Neuronal stem cell (in vitro differentiated cells): Measurements from ENCODE around the gene IL36G.

ENCODE experiments used
- DNase-seq: peaks from one replicate; pipeline ENCODE4 v3.0.0-alpha.2; 2013; ENCODE audit warnings: low spot score
- H2AFZ ChIP-seq: one replicate; pipeline ENCODE4 v1.6.1; 2013; ENCODE audit warnings: mild to moderate bottlenecking, low read length, inconsistent platforms
- H2AK5ac ChIP-seq: 2 replicates; pipeline ENCODE4 v1.6.1; 2013; ENCODE audit warnings: low read depth, mild to moderate bottlenecking, inconsistent platforms, low read length, moderate library complexity, mixed read lengths
- H2BK120ac ChIP-seq: 2 replicates; pipeline ENCODE4 v1.6.1; 2013; ENCODE audit warnings: low read depth, mild to moderate bottlenecking, inconsistent platforms, low read length, moderate library complexity, mixed read lengths
- H2BK12ac ChIP-seq: one replicate; pipeline ENCODE4 v1.6.1; 2013; ENCODE audit warnings: low read length, inconsistent platforms
- H2BK15ac ChIP-seq: 2 replicates; pipeline ENCODE4 v1.6.1; 2013; ENCODE audit warnings: mild to moderate bottlenecking, low read length, inconsistent platforms, mixed read lengths
- H2BK5ac ChIP-seq: one replicate; pipeline ENCODE4 v1.6.1; 2013; ENCODE audit warnings: inconsistent platforms, mild to moderate bottlenecking, low read length, moderate library complexity
- H3K14ac ChIP-seq: one replicate; pipeline ENCODE4 v1.6.1; 2013; ENCODE audit warnings: low read length, inconsistent platforms
- H3K18ac ChIP-seq: 2 replicates; pipeline ENCODE4 v1.6.1; 2013; ENCODE audit warnings: low read length, inconsistent platforms
- H3K23ac ChIP-seq: 2 replicates; pipeline ENCODE4 v1.6.1; 2013; ENCODE audit warnings: low read depth, mild to moderate bottlenecking, mixed read lengths, low read length, inconsistent platforms; ENCODE audit not compliant: poor library complexity
- H3K27ac ChIP-seq: replicated peaks from 3 replicates; pipeline ENCODE4 v1.5.1; 2013; ENCODE audit warnings: low read length, inconsistent platforms
- H3K27me3 ChIP-seq, 3 experiments: 2 replicates each; pipeline ENCODE4 v1.6.1; 2013; ENCODE audit warnings: low read length in 3 of 3, mild to moderate bottlenecking in 2 of 3, inconsistent platforms in 1 of 3, low read depth in 1 of 3, mixed read lengths in 1 of 3, moderate library complexity in 1 of 3; ENCODE audit not compliant: control insufficient read depth in 3 of 3, insufficient read depth in 3 of 3
- H3K36me3 ChIP-seq, 2 donors: replicated peaks in 1 of 2; 2 replicates each; pipeline ENCODE4 v1.6.1; 2013; ENCODE audit warnings: low read length in 2 of 2; ENCODE audit not compliant: control insufficient read depth in 2 of 2, insufficient read depth in 2 of 2
- H3K4ac ChIP-seq: 2 replicates; pipeline ENCODE4 v1.6.1; 2013; ENCODE audit warnings: inconsistent platforms, mild to moderate bottlenecking, low read length, moderate library complexity
- H3K4me1 ChIP-seq, 2 donors: 1 replicate in 1 of 2; 2 replicates in 1 of 2; pipeline ENCODE4 v1.6.1; 2013; ENCODE audit warnings: low read length in 2 of 2, low read depth in 1 of 2; ENCODE audit not compliant: control insufficient read depth in 2 of 2, insufficient read depth in 1 of 2
- H3K4me2 ChIP-seq: one replicate; pipeline ENCODE4 v1.6.1; 2013; ENCODE audit warnings: mild to moderate bottlenecking, low read length, inconsistent platforms; ENCODE audit not compliant: insufficient read depth, poor library complexity, severe bottlenecking
- H3K4me3 ChIP-seq, 2 donors: 2 replicates each; pipeline ENCODE4 v1.5.1; 2013; ENCODE audit warnings: low read length in 2 of 2, mild to moderate bottlenecking in 2 of 2, inconsistent platforms in 1 of 2, moderate library complexity in 1 of 2
- H3K79me1 ChIP-seq: one replicate; pipeline ENCODE4 v1.6.1; 2013; ENCODE audit warnings: low read depth, mild to moderate bottlenecking, inconsistent platforms, low read length, moderate library complexity
- H3K9ac ChIP-seq: one replicate; pipeline ENCODE4 v1.6.1; 2013; ENCODE audit warnings: mild to moderate bottlenecking, low read depth, low read length, inconsistent platforms; ENCODE audit not compliant: poor library complexity
- H3K9me3 ChIP-seq, 2 donors: replicated peaks in 1 of 2; 2 replicates each; pipeline versions ENCODE3 to v1.6.1; 2013; ENCODE audit warnings: low read length in 2 of 2, mild to moderate bottlenecking in 2 of 2, inconsistent platforms in 1 of 2, low read depth in 1 of 2, mixed read lengths in 1 of 2, moderate library complexity in 1 of 2; ENCODE audit not compliant: control insufficient read depth in 2 of 2, insufficient read depth in 1 of 2
- H4K8ac ChIP-seq: one replicate; pipeline ENCODE4 v1.6.1; 2013; ENCODE audit warnings: low read depth, mild to moderate bottlenecking, inconsistent platforms, low read length, moderate library complexity
- H4K91ac ChIP-seq: one replicate; pipeline ENCODE4 v1.6.1; 2013; ENCODE audit warnings: low read length, low read depth, mild to moderate bottlenecking, inconsistent platforms; ENCODE audit not compliant: poor library complexity
- WGBS, 2 donors: extraction: QIAGEN DNeasy Blood & Tissue Kit; methylation state at CpG; one replicate each; pipeline ENCODE4 v1.1.7; 2013; ENCODE audit warnings: missing lambda C conversion rate in 2 of 2, mixed read lengths in 1 of 2; ENCODE audit not compliant: insufficient read length in 2 of 2, insufficient replicate concordance in 1 of 2; ENCODE audit errors: extremely low coverage in 2 of 2; 5-methylcytosine and 5-hydroxymethylcytosine counted together

Gene IL36G

DNA sequence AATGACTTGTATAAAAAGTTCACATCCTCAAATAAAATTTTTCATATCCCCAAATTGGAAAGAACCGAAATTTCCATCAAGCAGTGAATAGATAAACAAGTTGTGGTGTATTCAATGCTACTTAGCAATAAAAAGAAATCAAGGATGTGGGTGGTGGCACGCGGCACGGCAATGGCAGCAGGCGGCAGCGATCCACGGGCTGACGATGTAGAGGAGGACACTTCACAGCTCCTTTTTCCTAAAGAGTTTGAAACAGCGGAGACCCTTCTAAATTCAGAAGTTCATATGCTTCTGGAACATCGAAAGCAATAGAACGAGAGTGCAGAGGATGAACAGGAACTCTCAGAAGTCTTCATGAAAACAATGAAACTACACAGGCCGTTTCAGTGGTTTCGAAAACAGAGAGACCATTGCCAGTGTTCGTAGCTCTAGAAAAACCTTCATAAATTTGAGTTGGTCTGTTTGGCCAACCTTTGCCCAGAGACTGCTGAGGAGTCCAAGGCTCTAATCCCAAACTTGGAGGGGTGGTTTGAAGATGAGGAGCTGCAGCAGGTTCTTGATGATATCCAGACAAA, 17.6 kb downstream of the IL36G start:
- Histone ChIP-seq H3K23ac (no peak overlapping the region), H3K9ac (no peak overlapping the region), H3K14ac (no peak overlapping the region), H3K4me2 (no peak overlapping the region), H3K27ac (no peak overlapping the region), H3K4me1 (no peaks in the 10 kb centered on the region), H2BK5ac (no peak overlapping the region), H2AFZ (no peak overlapping the region), H3K27me3 (no peaks in the 10 kb centered on the region), H4K8ac (no peak overlapping the region), H2BK15ac (no peak overlapping the region), H3K4ac (no peak overlapping the region), H2BK120ac (no peak overlapping the region), H3K4me3 (no peak overlapping the region), H4K91ac (no peak overlapping the region), H3K18ac (no peak overlapping the region), H3K36me3 (peaks cover 0 to 3% of the 10 kb centered on the region in 2 donors), H2BK12ac (no peak overlapping the region), H3K9me3 (peaks cover 0 to 10% of the 10 kb centered on the region in 2 donors), H3K79me1 (no peaks in the 10 kb centered on the region), H2AK5ac (no peak overlapping the region)
- no CpG with 5 or more reads among the region's 14 CpGs for WGBS, 2 donors
- no peak for DNase-seq

DNA sequence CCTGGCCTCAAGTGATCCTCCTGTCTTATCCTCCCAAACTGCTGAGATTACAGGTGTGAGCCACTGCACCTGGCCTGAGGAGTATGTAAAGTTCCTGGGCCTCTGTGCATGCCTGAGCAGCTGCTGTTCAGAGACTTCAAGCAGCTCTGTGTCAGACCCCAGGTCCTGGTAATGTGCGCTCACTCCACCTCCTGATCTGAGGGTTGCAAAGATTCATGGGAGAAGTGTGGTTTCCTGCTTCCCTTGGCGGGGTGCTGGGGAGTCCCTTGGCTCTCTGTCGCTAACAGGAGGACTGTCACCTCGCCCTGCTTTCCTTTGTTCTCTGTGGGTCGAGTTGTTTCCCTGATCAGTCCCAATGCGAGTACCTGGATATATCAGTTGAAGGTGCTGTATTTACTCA, 18.8 kb downstream of the IL36G start:
- no peak overlapping the region for H2AK5ac ChIP-seq
- no peaks in the 10 kb centered on the region for H3K4me1 ChIP-seq
- H3K9me3 ChIP-seq, result peaks cover 0 to 12% of the 10 kb centered on the region in 2 donors
- H2BK12ac ChIP-seq, result no peak overlapping the region
- H2BK5ac ChIP-seq, result no peak overlapping the region
- no peak overlapping the region for H3K23ac ChIP-seq
- no peak overlapping the region for H3K4ac ChIP-seq
- WGBS, 2 donors, result no CpG with 5 or more reads among the region's 6 CpGs
- no peak overlapping the region for H3K4me3 ChIP-seq
- H3K18ac ChIP-seq, result no peak overlapping the region
- no peak overlapping the region for H3K4me2 ChIP-seq
- H3K14ac ChIP-seq, result no peak overlapping the region
- H3K27me3 ChIP-seq, result no peaks in the 10 kb centered on the region
- no peak for DNase-seq
- H4K8ac ChIP-seq, result no peak overlapping the region
- no peak overlapping the region for H2AFZ ChIP-seq
- H3K36me3 ChIP-seq, result peaks cover 0 to 3% of the 10 kb centered on the region in 2 donors
- no peak overlapping the region for H3K9ac ChIP-seq
- H2BK120ac ChIP-seq, result no peak overlapping the region
- H3K27ac ChIP-seq, result no peak overlapping the region
- no peak overlapping the region for H4K91ac ChIP-seq
- no peaks in the 10 kb centered on the region for H3K79me1 ChIP-seq
- H2BK15ac ChIP-seq, result no peak overlapping the region

DNA sequence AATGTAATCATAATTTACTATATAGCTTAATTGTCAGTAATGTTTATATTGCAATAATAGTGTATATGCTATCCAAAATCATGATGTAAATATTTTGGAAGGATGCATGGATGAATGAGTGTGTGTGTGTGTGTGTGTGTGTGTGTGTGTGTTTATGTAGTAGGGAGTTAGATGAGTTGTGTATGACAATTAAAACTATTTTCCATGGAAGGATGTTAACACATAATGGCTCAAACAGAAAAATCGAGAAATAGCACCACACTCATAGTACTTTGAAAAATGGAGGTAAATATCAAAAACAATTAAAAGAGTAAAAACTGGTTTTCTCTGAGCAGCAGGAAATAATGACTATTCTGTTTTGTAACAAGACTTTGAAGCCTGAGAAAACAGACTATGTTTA, 19.3 kb downstream of the IL36G start:
- H3K18ac ChIP-seq, result no peak overlapping the region
- no peak overlapping the region for H2AFZ ChIP-seq
- no peak overlapping the region for H4K8ac ChIP-seq
- no peaks in the 10 kb centered on the region for H3K79me1 ChIP-seq
- WGBS, 2 donors, result no CpG with 5 or more reads among the region's 1 CpG
- no peak overlapping the region for H3K4ac ChIP-seq
- H2BK5ac ChIP-seq, result no peak overlapping the region
- no peak overlapping the region for H2BK120ac ChIP-seq
- H3K9me3 ChIP-seq, result peaks cover 0 to 12% of the 10 kb centered on the region in 2 donors
- no peak overlapping the region for H3K4me3 ChIP-seq
- H3K14ac ChIP-seq, result no peak overlapping the region
- no peak overlapping the region for H4K91ac ChIP-seq
- DNase-seq, result no peak
- peaks cover 0 to 3% of the 10 kb centered on the region in 2 donors for H3K36me3 ChIP-seq
- no peak overlapping the region for H2BK15ac ChIP-seq
- no peaks in the 10 kb centered on the region for H3K27me3 ChIP-seq
- H2BK12ac ChIP-seq, result no peak overlapping the region
- H2AK5ac ChIP-seq, result no peak overlapping the region
- H3K27ac ChIP-seq, result no peak overlapping the region
- no peak overlapping the region for H3K23ac ChIP-seq
- H3K4me1 ChIP-seq, result no peaks in the 10 kb centered on the region
- no peak overlapping the region for H3K4me2 ChIP-seq
- H3K9ac ChIP-seq, result no peak overlapping the region

- Histone ChIP-seq H3K4ac (no peak overlapping the region), H3K23ac (no peak overlapping the region), H2AFZ (no peak overlapping the region), H3K9me3 (peaks cover 0 to 5% of the 10 kb centered on the region in 2 donors), H3K4me1 (no peaks in the 10 kb centered on the region), H2BK5ac (no peak overlapping the region), H2BK15ac (no peak overlapping the region), H3K79me1 (no peaks in the 10 kb centered on the region), H3K9ac (no peak overlapping the region), H3K18ac (no peak overlapping the region), H4K91ac (no peak overlapping the region), H4K8ac (no peak overlapping the region), H3K14ac (no peak overlapping the region), H2BK12ac (no peak overlapping the region), H3K27ac (no peak overlapping the region), H3K4me3 (no peak overlapping the region), H3K27me3 (peaks cover 0 to 6% (median 0%) of the 10 kb centered on the region in 3 experiments), H3K36me3 (no peaks in the 10 kb centered on the region), H2BK120ac (no peak overlapping the region), H2AK5ac (no peak overlapping the region), H3K4me2 (no peak overlapping the region)
- WGBS, 2 donors, result no CpG with 5 or more reads among the region's 1 CpG
- DNase-seq, result no peak
Measured at GRCh38 chr2:113000436-113000835, 22.6 kb downstream of the IL36G start.
